HFFc6 (cell line): ENCODE results near the gene LBHD1. TPM values are rescaled to one million over a fixed set of nuclear protein-coding genes. Genes with fewer than 3 reads are reported as not detected.

ENCODE experiments used
- DNase-seq: peaks from one replicate; pipeline ENCODE4 v3.0.0-alpha.2; 2018
- H3K27ac Mint-ChIP-seq: 2 replicates; pipeline ENCODE4 v1.8.0; 2020; ENCODE audit warnings: mild to moderate bottlenecking, mixed read lengths
- H3K27me3 Mint-ChIP-seq: 2 replicates; pipeline ENCODE4 v1.8.0; 2021; ENCODE audit warnings: mild to moderate bottlenecking, moderate library complexity, mixed read lengths; ENCODE audit not compliant: insufficient read depth
- H3K36me3 Mint-ChIP-seq: 2 replicates; pipeline ENCODE4 v1.8.0; 2021; ENCODE audit warnings: low read depth, mixed read lengths
- H3K4me1 Mint-ChIP-seq: 2 replicates; pipeline ENCODE4 v1.8.0; 2020; ENCODE audit warnings: low read depth, mixed read lengths
- H3K4me3 Mint-ChIP-seq: 2 replicates; pipeline ENCODE4 v1.8.0; 2020; ENCODE audit warnings: mild to moderate bottlenecking, moderate library complexity, mixed read lengths
- H3K9me3 Mint-ChIP-seq: 2 replicates; pipeline ENCODE4 v1.8.0; 2020; ENCODE audit warnings: mild to moderate bottlenecking, mixed read lengths
- total RNA-seq, 6 experiments: library from RNA; stranded (reverse); fragmentation: NEBNext Ultra II Directional; extraction: Animal tissue kit (Norgen Biotek cat#: 25700); gene quantifications; 2 replicates in 1 of 6; 3 replicates in 5 of 6; pipeline ENCODE4 v1.2.3, GENCODE V29; 2021
- TF ChIP-seq, protein P1 (sequence below): fragments of 200-600 bp; sonication (generic); IDR thresholded peaks from 2 replicates; pipeline ENCODE4 v1.5.0; 2021; ENCODE audit warnings: antibody characterized with exemption, mild to moderate bottlenecking

The LBHD1 gene
- total RNA-seq, 6 experiments from 2014 or later, result 2.8 to 4.5 (median 3.7) TPM

- peaks cover 26% of the 10 kb centered on the region for H3K4me1 Mint-ChIP-seq
- H3K27me3 Mint-ChIP-seq, result peaks cover 10% of the 10 kb centered on the region
- no peak for DNase-seq
- TF ChIP-seq, protein P1, sequence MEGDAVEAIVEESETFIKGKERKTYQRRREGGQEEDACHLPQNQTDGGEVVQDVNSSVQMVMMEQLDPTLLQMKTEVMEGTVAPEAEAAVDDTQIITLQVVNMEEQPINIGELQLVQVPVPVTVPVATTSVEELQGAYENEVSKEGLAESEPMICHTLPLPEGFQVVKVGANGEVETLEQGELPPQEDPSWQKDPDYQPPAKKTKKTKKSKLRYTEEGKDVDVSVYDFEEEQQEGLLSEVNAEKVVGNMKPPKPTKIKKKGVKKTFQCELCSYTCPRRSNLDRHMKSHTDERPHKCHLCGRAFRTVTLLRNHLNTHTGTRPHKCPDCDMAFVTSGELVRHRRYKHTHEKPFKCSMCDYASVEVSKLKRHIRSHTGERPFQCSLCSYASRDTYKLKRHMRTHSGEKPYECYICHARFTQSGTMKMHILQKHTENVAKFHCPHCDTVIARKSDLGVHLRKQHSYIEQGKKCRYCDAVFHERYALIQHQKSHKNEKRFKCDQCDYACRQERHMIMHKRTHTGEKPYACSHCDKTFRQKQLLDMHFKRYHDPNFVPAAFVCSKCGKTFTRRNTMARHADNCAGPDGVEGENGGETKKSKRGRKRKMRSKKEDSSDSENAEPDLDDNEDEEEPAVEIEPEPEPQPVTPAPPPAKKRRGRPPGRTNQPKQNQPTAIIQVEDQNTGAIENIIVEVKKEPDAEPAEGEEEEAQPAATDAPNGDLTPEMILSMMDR, result no peak
- H3K4me3 Mint-ChIP-seq, result peak overlapping the region; percentile 99
- peak overlapping the region; percentile 96 for H3K27ac Mint-ChIP-seq
- peaks cover 30% of the 10 kb centered on the region for H3K36me3 Mint-ChIP-seq
- peaks cover 5% of the 10 kb centered on the region; the same call in 1 of the 2 replicates for H3K9me3 Mint-ChIP-seq
Measured at GRCh38 chr11:62665599-62666258, 6.3 kb downstream of the LBHD1 start.

- TF ChIP-seq, protein P1, result no peak
- H3K9me3 Mint-ChIP-seq, result peaks cover 5% of the 10 kb centered on the region; the same call in 1 of the 2 replicates
- peaks cover 24% of the 10 kb centered on the region for H3K4me1 Mint-ChIP-seq
- H3K27ac Mint-ChIP-seq, result peak within 1 kb of the TSS; percentile 96
- peaks cover 30% of the 10 kb centered on the region for H3K36me3 Mint-ChIP-seq
- peak; percentile 92 for DNase-seq
- peaks cover 8% of the 10 kb centered on the region for H3K27me3 Mint-ChIP-seq
- H3K4me3 Mint-ChIP-seq, result peak within 1 kb of the TSS; percentile 99
Measured at GRCh38 chr11:62665075-62665598, 6.9 kb downstream of the LBHD1 start, which contains the start of the genes C11orf98 and CSKMT. TSS of gene C11orf98 (minus strand) at chr11:62665210. CDS start at chr11:62665169, 41 bp downstream. TSS of gene CSKMT (plus strand) at chr11:62665312. CDS start at chr11:62665880, 568 bp downstream.

DNA sequence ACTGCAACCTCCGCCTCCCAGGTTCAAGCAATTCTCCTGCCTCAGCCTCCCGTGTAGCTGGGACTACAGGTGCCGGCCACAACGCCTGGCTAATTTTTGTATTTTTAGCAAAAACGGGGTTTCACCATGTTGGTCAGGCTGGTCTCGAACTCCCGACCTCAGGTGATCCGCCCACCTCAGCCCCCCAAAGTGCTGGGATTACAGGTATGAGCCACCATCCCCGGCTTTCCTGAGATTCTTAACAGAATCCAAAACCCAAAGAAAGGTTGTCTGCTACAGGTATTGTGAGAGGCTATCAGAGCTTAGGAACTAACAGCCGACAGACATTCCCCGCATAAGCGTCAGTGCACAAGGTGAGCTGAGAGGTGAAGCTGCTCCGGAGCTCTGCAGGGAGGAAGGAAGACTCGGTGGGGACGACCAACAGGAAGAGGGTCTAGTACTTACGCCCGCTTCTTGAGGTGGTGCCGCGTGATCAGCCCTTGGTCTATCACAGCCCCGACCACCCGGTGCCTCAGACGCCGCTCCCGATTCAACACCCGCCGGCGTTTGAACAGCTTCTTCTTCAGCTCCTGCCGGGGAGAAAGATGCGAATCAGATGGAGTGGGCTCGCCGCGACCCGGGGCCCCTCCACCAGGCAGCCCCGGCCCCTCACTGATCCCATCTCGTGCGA lies 7.5 kb downstream of the LBHD1 start:
- peak overlapping the region; percentile 99 for H3K4me3 Mint-ChIP-seq
- TF ChIP-seq, protein P1, result no peak
- peaks cover 8% of the 10 kb centered on the region for H3K27me3 Mint-ChIP-seq
- peaks cover 18% of the 10 kb centered on the region for H3K4me1 Mint-ChIP-seq
- peaks cover 5% of the 10 kb centered on the region; the same call in 1 of the 2 replicates for H3K9me3 Mint-ChIP-seq
- DNase-seq, result no peak
- peak overlapping the region; percentile 96 for H3K27ac Mint-ChIP-seq
- H3K36me3 Mint-ChIP-seq, result peaks cover 30% of the 10 kb centered on the region

DNA sequence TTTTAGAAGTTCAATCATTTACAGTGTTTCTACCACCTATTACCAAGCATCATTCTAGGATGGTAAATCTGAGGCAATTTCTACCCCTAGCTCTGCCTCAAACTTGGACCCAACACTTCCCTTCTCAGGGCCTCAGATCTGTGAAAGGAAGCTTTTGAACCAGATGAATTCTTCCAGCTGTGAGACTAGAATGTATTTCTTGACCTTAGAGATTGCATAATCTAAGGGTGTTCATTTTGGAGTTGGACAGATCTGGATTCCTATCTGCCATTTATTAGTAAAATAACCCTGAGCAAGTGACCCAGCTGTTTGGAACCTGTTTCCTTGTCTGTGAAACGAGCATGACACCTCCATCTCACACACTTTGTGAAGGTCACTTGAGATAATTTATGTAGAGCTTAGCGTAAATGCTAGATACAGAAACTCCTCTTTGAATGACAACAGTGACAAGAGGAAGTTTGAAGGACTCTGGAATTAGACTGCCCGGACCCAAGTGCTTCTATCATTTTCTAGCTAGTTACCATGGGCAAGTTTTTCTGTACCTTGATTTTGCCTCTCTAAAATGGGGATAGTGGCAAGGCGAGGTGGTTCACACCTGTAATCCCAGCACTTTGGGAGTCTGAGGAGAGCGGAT lies 15.2 kb downstream of the LBHD1 start:
- DNase-seq, result no peak
- TF ChIP-seq, protein P1, result no peak
- Mint-ChIP-seq H3K9me3 (no peaks in the 10 kb centered on the region), H3K4me3 (no peak overlapping the region), H3K27me3 (0 out of 2 replicates have a peak, but pooled peaks cover 2% of the 10 kb centered on the region), H3K36me3 (no peaks in the 10 kb centered on the region), H3K4me1 (peaks cover 15% of the 10 kb centered on the region), H3K27ac (no peak overlapping the region)

DNA sequence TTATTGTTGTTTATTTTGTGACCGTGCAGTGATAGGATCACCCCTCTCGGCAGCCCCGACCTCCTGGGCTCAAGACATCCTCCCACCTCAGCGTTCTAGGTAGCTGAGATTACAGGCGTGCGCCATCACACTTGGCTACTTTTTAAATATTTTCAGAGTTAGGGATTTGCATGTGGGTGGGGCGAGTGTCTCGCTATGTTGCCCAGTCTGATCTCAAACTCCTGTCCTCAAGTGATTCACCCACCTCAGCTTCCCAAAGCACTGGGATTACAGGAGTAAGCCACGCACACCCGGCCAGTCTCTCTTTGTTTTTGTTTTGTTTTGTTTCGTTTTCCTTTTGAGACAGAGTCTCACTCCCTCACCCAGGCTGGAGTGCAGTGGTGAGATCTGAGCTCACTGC lies 17.8 kb downstream of the LBHD1 start:
- Mint-ChIP-seq H3K27ac (no peak overlapping the region; the same call in 1 of the 2 replicates), H3K9me3 (no peaks in the 10 kb centered on the region), H3K27me3 (0 out of 2 replicates have a peak, but pooled peaks cover 2% of the 10 kb centered on the region), H3K4me1 (peaks cover 18% of the 10 kb centered on the region), H3K36me3 (no peaks in the 10 kb centered on the region; the same call in 1 of the 2 replicates), H3K4me3 (peak overlapping the region; percentile 7; the same call in 1 of the 2 replicates)
- DNase-seq, result no peak
- TF ChIP-seq, protein P1, result no peak
